Ramos (cell line): ENCODE measurements around the gene ZC3H4.

Experiments
- in situ Hi-C: fragments of 300-500 bp; cut with MboI; formaldehyde crosslinking; loops from one replicate; pipeline ENCODE4 v1.14.3; 2022; ENCODE audit warnings: low sequenced_read_pairs; ENCODE audit not compliant: unreplicated experiment

Gene ZC3H4

GRCh38 chr19:47135156-47135555 is 21.6 kb upstream of the ZC3H4 start:
- in situ Hi-C loops = no loop called here

DNA sequence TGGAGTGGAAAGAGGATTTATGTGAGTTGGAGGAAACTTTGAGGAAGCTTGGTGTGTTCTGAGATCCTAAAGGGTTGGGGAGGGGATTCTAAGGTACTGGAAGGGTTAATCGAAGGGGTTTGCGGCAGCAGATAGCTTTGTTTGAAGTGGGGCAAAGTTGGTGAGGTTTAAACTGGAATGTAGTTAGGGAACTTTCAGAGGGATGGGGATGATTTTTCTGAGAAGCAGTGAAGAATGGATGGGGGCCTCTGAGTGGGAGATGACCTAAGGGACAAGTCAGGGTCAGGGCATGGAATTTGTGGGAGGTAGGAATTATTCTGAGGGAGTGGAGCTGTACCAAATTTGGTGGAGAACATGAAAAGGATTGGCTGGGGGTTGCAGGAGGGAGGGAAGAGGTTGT is 21.0 kb upstream of the ZC3H4 start:
- in situ Hi-C loops = no loop called here

DNA sequence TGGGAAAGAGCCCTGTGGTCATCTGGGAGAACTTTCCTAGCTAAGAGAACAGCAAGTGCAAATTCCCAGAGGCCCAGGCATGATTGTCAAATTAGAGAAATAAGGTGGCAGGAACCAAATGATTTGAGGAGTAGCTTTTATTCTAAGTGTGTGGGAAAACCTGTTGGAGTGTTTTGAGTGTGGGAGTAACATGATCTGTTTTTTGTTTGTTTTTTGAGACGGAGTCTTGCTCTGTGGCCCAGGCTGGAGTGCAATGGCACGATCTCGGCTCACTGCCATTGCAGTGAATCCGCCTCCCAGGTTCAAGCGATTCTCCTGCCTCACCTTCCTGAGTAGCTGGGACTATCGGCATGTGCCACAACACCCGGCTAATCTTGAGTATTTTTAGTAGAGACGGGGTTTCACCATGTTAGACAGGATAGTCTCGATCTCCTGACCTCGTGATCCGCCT is 19.5 kb upstream of the ZC3H4 start:
- in situ Hi-C loops = no loop called here

DNA sequence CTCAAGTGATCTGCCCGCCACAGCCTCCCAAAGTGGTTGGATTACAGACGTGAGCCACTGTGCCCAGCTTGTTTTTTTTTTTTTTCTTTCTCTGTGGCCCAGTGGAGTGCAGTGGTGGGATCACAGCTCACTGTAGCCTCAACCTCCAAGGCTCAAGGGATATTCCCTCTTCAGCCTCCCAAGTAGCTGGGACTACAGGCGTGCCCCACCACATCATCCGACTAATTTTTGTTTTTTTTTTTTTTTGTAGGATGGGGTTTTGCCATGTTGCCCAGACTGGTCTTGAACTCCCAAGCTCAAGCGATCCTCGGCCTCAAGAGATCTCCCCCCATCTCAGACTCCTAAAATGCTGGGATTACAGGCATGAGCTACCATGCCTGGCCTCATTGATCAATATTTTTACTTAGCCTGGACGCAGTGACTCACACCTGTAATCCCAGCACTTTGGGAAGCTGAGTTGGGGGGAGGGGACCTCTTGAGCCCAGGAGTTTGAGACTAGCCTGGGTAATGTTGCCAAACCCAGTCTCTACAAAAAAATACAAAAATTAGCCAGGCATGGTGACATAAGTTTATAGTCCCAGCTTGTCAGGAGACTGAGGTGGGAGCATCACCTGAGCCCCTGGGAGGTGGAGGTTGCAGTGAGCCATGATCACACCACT is 18.7 kb upstream of the ZC3H4 start:
- in situ Hi-C loops = no loop called here

DNA sequence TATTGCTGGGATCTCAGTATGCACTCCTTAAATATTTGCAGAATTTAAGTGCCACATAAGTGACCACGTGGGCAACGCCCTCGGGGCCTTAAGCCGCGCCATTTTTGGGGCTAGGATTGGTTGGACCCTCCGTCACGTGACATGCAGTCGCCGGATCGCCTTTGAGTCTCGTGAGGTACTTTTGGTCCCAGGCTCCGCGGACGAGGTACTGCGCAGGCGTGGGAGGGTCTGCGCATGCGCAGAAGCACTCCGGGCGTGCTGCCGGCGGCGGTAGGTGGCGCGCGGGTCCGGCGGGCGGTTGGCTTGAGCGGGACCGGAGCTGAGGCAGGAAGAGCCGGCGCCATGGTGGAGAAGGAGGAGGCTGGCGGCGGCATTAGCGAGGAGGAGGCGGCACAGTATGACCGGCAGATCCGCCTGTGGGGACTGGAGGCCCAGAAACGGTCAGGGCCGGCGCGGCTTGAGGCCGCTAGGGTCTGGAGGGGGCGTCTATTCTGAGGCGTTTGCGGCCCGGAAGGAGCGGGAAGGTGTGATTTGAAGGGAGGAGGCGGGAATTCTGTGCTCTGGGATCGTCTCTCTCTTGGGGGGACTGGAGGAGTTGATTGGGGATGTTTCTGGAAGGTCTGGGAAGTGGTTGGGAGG is 17.1 kb upstream of the ZC3H4 start, which contains the start of gene SAE1:
SAE1 (plus strand) TSS at position 247 of the 639 bp plus-strand sequence; CDS start at position 343, 96 bp downstream.
- in situ Hi-C loops = no loop called here

- in situ Hi-C loops = no loop called here
Observed at GRCh38 chr19:47130120-47130588, 16.6 kb upstream of the ZC3H4 start.

DNA sequence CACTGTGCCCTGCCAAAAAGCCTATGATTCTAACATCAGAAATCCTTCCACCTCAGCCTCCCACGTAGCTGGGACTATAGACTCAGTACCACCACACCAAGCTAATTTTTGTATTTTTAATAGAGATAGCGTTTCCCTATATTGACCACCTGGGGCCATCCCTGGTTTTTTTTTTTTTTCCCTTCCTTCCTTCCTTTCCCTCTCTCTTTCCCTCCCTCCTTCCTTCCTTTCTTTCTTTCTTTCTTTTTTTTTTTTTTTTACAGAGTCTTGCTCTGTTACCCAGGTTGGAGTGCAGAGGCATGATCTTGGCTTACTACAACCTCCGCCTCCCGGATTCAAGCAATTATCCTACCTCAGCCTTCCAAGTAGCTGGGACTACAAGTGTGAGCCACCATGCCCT is 16.0 kb upstream of the ZC3H4 start:
- in situ Hi-C loops = loop anchor here (5.0 to 10.0 kb wide), 2 partner anchors 52 to 115 kb away; partner anchors contain the start of gene NPAS1

- in situ Hi-C loops = loop anchor here (5.0 to 10.0 kb wide), 2 partner anchors 48 to 111 kb away; partner anchors contain the start of gene NPAS1
Observed at GRCh38 chr19:47125669-47125938, 12.0 kb upstream of the ZC3H4 start.

DNA sequence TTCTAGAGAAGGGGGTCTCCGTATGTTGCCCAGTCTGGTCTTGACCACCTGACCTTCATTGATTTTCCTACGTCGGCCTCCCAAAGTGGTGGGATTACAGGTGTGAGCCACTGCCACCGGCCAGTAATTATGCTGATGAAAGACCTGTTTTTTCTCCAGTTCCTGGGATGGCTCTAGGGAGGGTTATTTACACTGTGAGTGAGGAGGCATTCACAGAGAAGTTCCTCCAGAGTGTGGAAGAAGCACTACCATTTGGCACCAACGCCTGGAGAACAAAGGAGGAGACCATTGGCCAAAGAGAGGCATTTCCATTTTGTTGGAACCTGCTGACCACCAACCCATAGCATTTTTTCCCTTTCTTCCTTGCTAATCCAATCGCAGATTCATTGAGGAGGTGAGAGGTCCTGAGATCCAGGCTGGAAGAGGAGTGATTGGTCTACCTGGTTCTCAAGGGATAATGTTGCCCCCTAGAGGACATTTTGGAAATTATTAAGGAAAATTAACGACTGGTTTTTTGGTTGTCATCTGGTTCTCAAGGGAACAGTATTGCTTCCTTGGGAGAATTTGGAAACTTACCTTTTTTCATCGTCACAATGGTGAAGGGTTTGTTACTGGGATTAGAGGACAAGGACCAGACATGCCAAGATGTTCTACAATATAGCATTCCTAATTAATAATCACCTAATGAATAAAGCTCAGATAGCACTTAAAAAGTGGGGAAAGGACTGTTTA is 11.5 kb upstream of the ZC3H4 start:
- in situ Hi-C loops = loop anchor here (5.0 to 10.0 kb wide), 2 partner anchors 48 to 110 kb away; partner anchors contain the start of gene NPAS1

DNA sequence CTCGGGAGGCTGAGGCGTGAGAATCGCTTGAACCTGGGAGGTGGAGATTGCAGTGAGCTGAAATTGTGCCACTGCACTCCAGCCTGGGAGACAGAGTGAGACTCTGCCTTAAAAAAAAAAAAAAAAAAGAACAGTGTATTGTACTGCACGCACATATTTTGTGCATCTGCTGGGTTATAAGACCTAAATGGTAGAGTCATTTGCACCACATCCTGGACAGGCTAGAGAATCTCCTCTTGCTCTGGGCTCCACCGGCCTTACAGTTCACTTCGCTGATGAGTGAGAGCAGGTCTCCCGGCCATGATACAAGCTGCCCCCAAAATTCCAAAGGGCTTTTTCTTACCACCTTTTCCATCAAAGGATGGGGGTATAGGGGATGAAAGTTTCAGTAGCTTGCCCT is 9.8 kb upstream of the ZC3H4 start:
- in situ Hi-C loops = loop anchor here (10.0 kb wide), 1 partner anchor 109 kb away; the partner anchor contains the start of gene NPAS1

- in situ Hi-C loops = loop anchor here (10.0 kb wide), 1 partner anchor 108 kb away; the partner anchor contains the start of gene NPAS1
Observed at GRCh38 chr19:47122359-47123335, 9.1 kb upstream of the ZC3H4 start.

- in situ Hi-C loops = loop anchor here (10.0 kb wide), 1 partner anchor 106 kb away; the partner anchor contains the start of gene NPAS1
Observed at GRCh38 chr19:47120470-47121067, 7.0 kb upstream of the ZC3H4 start.

GRCh38 chr19:47113850-47114651 is 475 bp upstream of the ZC3H4 start:
- in situ Hi-C loops = no loop called here

- in situ Hi-C loops = no loop called here
Observed at GRCh38 chr19:47112166-47112996, 1.2 kb downstream of the ZC3H4 start.

- in situ Hi-C loops = no loop called here
Observed at GRCh38 chr19:47111682-47112165, 1.9 kb downstream of the ZC3H4 start.

DNA sequence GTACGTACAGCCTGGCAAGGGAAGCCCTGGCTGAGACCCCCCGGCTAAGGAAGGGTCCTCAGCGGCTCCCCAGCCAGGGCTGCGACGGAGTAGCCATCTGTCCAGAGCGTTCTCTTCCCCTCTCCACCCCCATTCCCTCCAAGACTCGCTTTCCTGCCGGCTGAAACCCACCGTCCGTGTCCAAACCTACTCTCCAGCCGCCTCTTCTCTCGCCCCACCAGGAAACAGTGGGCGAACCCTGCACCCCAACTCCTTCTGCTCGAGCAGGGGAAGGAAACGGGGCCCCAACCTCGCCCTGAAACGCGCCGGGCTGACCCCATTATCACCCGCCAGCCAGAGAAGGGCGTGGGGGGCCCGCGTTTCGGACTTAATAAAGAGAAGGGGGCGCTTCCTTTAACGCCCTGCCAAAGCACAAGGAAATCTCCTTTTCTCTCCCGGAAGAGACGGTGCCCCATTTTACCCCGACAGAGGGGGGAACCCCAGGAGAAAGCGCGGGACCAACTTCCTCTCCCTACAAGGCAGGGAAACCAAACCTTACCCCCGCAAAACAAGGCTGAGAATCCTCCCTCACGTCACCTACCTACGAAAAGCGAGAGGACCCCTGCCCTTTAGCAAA is 2.5 kb downstream of the ZC3H4 start:
- in situ Hi-C loops = no loop called here

DNA sequence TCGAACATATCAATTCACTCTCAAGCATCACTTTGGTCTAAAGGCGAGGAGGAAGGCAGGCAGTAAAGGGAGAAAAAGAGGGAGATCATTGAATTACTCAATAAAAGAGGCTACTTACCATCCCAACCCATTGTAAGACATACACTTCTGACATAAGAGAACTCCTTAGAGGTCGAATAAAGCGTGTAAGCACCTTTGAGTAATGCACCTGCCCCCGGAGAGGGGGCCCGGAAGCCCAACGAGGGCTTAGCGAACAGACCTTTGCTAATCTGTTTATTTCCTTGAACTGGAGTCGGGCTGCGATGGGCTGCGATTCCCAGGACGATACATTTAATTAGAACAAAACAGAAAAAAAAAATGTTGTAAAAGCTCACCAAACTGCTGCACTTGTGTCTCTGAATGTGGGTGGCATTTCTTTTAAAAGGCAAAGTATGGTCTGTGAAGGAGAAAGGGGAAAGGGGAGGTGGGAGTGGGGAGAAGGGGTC is 3.0 kb downstream of the ZC3H4 start:
- in situ Hi-C loops = no loop called here
